ENCODE results near the gene ACSL1.
"Not testable (repeated sequence)": the region's sequence is repeated elsewhere in the genome, so short reads cannot be mapped to it uniquely, and the experiment has no call there.

Gene ACSL1

GRCh38 chr4:184784628-184785257 lies 41.0 kb downstream of the ACSL1 start:
- DNase-seq: no peak

GRCh38 chr4:184782731-184783373 lies 42.9 kb downstream of the ACSL1 start:
- no peak for DNase-seq

- DNase-seq: not testable (repeated sequence)
Measured at GRCh38 chr4:184779160-184779559, 46.6 kb downstream of the ACSL1 start.

GRCh38 chr4:184778325-184778724 lies 47.4 kb downstream of the ACSL1 start:
- no peak for DNase-seq

- no peak for DNase-seq
Measured at GRCh38 chr4:184776821-184777220, 48.9 kb downstream of the ACSL1 start.

GRCh38 chr4:184775854-184776555 lies 49.8 kb downstream of the ACSL1 start:
- no peak for DNase-seq

GRCh38 chr4:184774152-184774551 lies 51.6 kb downstream of the ACSL1 start:
- DNase-seq: no peak

GRCh38 chr4:184771416-184771815 lies 54.4 kb downstream of the ACSL1 start:
- no peak for DNase-seq

GRCh38 chr4:184769141-184769765 lies 56.5 kb downstream of the ACSL1 start:
- no peak for DNase-seq

- DNase-seq: no peak
Measured at GRCh38 chr4:184768296-184768695, 57.5 kb downstream of the ACSL1 start.

GRCh38 chr4:184766446-184766845 lies 59.3 kb downstream of the ACSL1 start:
- DNase-seq: no peak

GRCh38 chr4:184765473-184766340 lies 60.1 kb downstream of the ACSL1 start:
- DNase-seq: no peak

- DNase-seq: no peak
Measured at GRCh38 chr4:184764601-184765000, 61.2 kb downstream of the ACSL1 start.

GRCh38 chr4:184763150-184763780 lies 62.5 kb downstream of the ACSL1 start:
- no peak for DNase-seq

GRCh38 chr4:184762100-184762499 lies 63.7 kb downstream of the ACSL1 start:
- no peak for DNase-seq

- DNase-seq: no peak
Measured at GRCh38 chr4:184760681-184761080, 65.1 kb downstream of the ACSL1 start.

- no peak for DNase-seq
Measured at GRCh38 chr4:184757810-184758209, 68.0 kb downstream of the ACSL1 start.

- no peak for DNase-seq
Measured at GRCh38 chr4:184756399-184756798, 69.4 kb downstream of the ACSL1 start.

GRCh38 chr4:184755278-184755677 lies 70.5 kb downstream of the ACSL1 start:
- no peak for DNase-seq

GRCh38 chr4:184752496-184753275 lies 73.1 kb downstream of the ACSL1 start:
- DNase-seq: no peak

GRCh38 chr4:184751585-184751956 lies 74.2 kb downstream of the ACSL1 start:
- DNase-seq: no peak

All from NK-92 treated with Interleukin-12 subunit alpha and Interleukin-12 subunit beta, amount 100 ng/mL, for 24 hours (cell line).